HG02763 (cell line): ENCODE measurements around the gene TRAM2.

Source experiments
- ATAC-seq: cut with Tn5 transposase; IDR thresholded peaks from one replicate; pipeline ENCODE4 v1.9.1; 2021; ENCODE audit warnings: mild to moderate bottlenecking, moderate library complexity; ENCODE audit not compliant: unreplicated experiment

The TRAM2 gene

DNA sequence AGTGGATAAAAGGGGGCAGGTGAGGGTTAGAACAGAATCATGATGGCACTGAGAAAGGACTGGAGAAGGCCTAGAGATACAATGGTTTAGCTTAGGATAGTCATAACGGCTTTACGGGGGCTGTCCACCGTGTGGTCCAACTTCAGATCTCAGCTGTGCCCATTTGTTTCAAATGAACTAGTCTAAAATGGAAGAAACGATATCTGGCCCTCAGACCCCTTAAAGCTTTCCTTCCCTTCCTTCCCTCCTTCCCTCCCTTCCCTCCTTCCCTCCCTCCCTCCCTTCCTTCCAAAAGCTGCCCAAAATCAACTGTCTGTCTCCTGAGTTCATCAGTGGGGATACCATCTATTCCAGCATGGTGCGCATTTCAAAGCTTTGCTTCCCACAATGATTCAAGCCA is 27.9 kb downstream of the TRAM2 start:
- no peak for ATAC-seq

GRCh38 chr6:52548353-52548713 is 28.5 kb downstream of the TRAM2 start:
- ATAC-seq: no peak

GRCh38 chr6:52547647-52548352 is 29.1 kb downstream of the TRAM2 start:
- no peak for ATAC-seq

- peak; percentile 88 for ATAC-seq
Observed at GRCh38 chr6:52546678-52547077, 30.2 kb downstream of the TRAM2 start.

DNA sequence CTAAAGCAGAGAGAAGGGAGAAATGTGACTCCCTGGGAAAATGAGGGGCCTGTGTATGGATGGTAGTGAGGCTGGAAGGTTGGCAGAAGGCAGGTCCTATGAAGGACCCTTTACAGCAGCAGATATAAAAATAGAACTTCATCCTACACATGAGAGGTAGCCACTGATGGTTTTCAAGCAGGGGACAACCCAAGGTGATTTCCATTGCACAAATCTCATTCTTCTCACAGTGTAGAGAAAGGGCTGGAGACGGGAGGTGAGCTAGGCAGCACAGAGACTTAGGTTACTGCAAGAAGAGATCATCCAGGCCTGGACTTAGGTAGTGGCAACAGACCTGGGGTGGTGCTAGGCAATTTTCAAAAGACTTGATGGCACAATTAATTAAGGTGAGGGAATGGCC is 30.7 kb downstream of the TRAM2 start:
- peak; percentile 51 for ATAC-seq

- ATAC-seq: peak; percentile 7
Observed at GRCh38 chr6:52545406-52546119, 31.3 kb downstream of the TRAM2 start.

GRCh38 chr6:52544602-52545405 is 32.1 kb downstream of the TRAM2 start:
- ATAC-seq: no peak

DNA sequence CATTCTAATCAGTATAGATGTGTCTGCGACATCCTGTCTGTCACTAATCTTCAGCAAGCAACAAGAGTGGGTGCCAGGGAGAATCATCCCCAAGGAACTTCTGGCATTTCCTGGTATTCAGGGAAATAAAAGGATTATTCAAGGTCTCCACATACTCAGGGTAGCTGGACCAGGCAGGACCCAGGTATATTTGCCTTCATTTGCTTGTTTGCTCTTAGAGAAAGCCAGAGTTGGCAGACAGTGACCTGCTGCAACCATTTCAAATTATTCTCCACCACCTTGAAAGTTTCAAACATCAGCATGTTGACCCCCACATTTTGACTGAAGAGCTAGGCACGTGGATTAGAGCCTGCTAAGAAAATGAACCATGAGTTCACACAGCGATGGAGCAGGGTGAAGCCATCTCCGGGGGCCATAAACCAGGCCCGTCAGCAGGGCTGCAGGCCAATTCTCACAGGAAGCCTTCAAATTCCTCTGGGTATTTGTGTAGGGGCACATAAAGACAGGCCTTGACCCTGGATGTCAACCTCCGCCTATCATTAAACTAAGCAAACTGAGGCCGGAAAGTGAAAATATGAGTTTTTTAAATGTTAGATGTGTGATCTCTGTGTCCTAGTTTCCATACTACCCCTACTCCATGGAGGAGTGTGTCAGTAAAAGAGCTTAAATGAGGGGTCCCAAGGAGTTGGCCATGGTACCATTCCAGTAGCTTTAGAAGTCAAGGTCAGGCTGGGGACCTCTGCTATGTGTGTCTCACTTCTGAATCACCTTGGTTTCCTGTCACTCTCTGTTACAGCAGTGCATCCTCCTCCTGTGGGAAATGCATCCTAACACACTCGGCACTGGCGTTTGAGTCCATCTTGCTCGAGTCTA is 32.9 kb downstream of the TRAM2 start:
- ATAC-seq: no peak

- no peak for ATAC-seq
Observed at GRCh38 chr6:52543262-52543661, 33.6 kb downstream of the TRAM2 start.

DNA sequence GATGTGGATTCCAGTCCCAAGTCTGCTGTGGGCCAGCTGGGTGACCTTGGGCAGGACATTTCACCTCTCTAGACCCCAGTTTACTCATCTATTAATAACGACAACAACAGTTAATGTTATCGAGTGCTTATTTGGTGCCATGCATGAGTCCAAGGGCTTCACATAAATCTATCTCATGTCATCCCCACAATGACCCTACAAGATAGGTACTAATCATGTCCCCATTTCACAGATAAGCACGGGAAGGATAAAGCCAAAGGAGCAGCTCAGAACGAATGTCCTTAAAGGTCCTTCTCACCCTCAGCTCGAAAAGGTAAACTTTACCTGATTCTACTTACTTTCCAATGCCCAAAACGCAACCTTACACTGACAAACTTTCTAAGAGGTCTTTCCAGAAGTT is 35.7 kb downstream of the TRAM2 start:
- ATAC-seq: no peak

DNA sequence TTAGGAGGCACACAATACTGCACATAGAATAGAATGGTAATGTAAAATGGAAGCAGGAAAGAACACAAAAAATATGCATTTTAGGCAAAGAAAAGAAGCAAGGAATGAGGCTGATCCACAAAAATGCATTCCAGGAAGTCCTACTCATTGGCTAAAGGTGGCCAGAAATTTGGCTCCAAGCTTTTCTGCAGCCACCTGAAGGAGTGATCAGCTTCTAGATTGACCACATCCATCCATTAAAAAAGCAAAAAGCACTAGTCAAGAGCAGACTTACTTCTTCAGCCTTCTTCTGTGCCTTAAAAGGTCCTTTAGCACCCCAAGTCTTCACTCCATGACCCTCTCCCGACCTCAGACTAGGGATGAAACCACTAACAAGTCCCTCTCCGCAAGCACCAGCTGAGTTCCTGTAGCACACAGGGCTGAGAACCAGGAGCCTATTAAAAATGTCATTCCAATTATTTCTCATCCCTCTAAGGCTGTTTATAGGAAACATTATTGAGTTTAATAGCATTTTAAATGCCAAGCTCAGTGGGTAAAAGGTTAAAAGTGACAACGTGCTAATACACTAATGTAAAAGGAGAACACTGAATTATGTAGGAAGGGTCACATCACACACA is 36.5 kb downstream of the TRAM2 start:
- ATAC-seq: no peak

DNA sequence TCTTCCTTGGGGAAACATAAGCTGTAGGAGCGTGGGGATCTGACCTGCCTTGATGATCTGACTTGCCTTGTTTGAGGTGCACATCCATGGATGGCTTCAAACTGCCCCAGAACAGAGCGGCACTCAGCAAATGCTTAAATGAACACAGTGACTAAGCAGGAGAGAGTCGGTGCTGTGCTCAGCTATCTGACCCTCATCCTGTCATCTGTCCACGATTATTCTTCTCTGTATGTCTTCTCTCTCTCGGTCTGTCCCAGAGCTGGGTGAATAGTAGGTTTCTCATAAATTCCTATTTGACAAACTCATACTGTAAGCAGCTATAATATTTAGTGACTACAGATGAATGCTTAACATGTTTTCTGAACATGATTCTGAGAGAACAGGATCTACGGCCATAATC is 37.3 kb downstream of the TRAM2 start:
- ATAC-seq: no peak

DNA sequence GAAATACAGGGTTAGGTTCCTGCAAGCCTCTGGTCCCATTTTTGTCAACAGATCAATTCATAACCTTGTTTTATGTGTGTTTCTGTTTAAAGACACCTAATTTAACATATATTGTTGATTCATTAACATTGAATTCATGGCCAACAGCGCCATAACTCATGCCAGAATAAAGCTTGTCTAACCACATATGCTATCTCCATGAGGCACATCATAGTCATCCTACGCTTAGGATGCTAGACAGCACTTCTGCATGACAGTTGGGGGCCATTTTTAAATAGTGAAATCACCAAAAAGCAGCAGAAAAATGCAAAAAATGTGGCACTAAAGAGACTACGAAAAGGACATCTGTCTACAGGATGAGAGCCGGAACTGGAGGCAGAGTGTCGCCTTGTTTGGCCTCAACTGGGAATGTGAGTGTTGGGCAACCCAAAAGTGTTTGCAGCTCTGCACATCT is 37.9 kb downstream of the TRAM2 start:
- ATAC-seq: no peak

DNA sequence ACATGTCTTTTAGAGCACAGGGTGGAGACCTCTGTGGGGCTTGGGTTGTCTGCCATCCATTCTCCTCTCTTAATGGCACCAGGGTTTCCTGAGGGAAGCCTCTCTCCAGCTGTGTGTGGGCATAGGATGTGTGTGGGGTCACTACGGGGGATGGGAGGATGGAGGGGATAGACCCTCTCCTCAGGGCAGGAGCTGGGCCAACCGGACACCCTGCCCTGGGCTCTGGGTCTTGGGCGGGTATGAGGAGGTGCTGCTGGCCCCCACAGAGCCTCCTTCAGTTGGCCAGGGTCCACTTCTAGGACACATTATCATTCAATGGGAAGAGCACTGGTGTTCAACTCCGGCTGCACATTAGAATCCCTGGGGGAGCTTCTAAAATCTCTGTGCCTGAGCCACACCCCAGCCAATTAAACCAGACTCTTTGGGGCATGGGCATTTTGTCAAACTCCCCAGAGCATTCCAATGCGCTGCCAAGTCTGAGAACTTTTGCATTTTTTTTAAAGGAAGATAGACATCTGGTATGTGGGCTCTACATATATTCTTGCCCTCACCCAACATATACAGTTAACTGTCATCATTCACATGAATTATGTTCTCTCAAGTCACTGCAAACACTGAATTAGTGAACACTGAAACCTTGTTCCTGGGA is 38.5 kb downstream of the TRAM2 start:
- ATAC-seq: no peak

GRCh38 chr6:52537001-52537753 is 39.7 kb downstream of the TRAM2 start:
- peak; percentile 56 for ATAC-seq

DNA sequence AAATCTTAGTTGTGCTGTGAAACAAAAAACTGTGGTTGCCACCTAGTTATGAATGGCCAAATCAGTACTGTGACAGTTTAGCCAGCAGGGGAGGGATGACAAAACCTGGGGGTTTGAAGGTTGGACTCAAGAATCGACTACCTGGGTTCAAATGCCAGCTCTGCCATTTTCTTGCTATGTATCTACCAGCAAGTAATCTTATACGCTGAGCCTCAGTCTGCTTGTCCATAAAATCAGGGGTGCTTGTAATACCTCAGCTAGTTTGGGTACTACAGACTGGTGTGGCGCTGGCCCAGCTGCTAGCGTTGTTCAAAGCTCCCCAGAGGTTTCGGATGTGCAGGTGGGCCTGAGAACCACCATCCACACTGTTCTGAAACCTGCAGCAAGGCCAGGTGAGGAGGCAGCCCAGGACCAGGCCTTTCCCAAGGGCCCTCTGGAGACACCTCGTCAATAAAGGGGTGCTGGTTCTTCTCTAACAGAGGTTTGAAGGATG is 40.4 kb downstream of the TRAM2 start:
- peak; percentile 33 for ATAC-seq

DNA sequence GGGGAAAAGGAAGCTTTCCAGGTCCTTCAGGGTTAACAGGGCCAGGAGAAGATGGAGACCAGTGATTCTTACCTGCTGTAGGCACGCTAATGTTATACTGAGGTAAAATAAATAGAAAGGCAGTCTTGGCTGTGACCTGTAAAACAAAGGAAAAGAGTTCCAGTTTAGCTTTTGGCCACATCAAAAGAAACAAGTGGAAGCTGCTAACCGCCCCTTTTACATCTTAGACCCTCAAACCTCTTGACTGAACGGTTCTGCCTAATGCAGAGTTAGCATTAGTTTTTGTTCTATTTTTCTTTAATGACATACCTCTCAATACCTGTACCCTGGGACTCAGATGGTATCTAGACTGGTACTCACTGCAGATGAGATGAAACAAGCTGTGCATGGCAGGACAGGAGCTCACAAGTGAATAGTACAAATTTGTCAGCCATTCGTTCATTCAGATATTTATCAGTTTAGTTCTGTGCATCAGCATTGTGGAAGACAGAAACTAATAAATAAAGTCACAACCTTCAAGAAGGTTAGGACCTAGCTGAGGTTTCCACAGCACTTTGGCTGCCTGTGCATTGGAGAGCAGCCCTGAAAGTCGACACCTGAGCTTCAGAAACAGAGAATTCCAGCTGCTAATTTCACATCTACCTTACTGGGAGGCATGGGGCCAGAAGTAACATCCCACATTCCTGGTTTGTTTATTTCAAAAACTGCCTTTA is 41.0 kb downstream of the TRAM2 start:
- peak; percentile 10 for ATAC-seq

DNA sequence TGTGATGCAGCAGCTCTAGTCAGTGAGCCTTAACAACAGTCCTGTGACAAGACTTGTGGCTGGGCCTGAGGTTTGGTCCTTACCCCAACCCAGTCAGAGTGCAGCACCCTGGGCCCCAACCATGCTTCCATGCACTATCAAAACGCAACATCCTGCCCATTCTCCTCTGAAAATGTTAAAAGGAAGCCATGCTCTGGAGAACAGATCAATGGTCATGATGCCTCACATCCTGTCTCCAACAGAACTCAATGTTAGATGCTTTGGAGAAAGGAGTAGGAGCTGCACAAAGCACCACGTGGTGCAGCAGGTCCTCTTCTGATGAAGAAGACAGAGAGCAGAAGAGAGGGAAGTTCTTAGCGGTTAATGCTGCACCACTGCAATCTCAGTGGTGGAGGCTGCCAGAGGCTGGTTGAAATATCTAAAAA is 41.9 kb downstream of the TRAM2 start:
- no peak for ATAC-seq
